Superior temporal gyrus (tissue), 1 donor: Measurements from ENCODE around the gene SEMA3B.
"Not testable (repeated sequence)": the region's sequence is repeated elsewhere in the genome, so short reads cannot be mapped to it uniquely, and the experiment has no call there.

Experiments
- DNase-seq: peaks from one replicate; pipeline ENCODE4 v3.0.0-alpha.2; 2016; ENCODE audit errors: extremely low spot score

Gene SEMA3B

GRCh38 chr3:50272911-50273688, 4.2 kb downstream of the SEMA3B start:
- DNase-seq, result peak; percentile 97

- DNase-seq, result no peak
Measured at GRCh38 chr3:50273689-50274065, 4.7 kb downstream of the SEMA3B start.

- DNase-seq, result peak; percentile 51
Measured at GRCh38 chr3:50274371-50275104, 5.6 kb downstream of the SEMA3B start.

- no peak for DNase-seq
Measured at GRCh38 chr3:50275141-50275995, 6.4 kb downstream of the SEMA3B start.

GRCh38 chr3:50275996-50276761, 7.2 kb downstream of the SEMA3B start:
- DNase-seq, result no peak

GRCh38 chr3:50276762-50277101, 7.8 kb downstream of the SEMA3B start:
- no peak for DNase-seq

- peak; percentile 71 for DNase-seq
Measured at GRCh38 chr3:50278123-50278879, 9.4 kb downstream of the SEMA3B start.

- DNase-seq, result peak; percentile 26
Measured at GRCh38 chr3:50278880-50279224, 9.9 kb downstream of the SEMA3B start, which contains the start of gene LSMEM2. Gene LSMEM2, plus strand, starts transcription at chr3:50279087. Its CDS starts 27 bp downstream, at chr3:50279114.

GRCh38 chr3:50279255-50280016, 10.5 kb downstream of the SEMA3B start:
- no peak for DNase-seq

- DNase-seq, result not testable (repeated sequence)
Measured at GRCh38 chr3:50284121-50284520, 15.2 kb downstream of the SEMA3B start.

- no peak for DNase-seq
Measured at GRCh38 chr3:50286322-50287227, 17.6 kb downstream of the SEMA3B start.

GRCh38 chr3:50287262-50287661, 18.3 kb downstream of the SEMA3B start:
- DNase-seq, result no peak

- no peak for DNase-seq
Measured at GRCh38 chr3:50288387-50289007, 19.6 kb downstream of the SEMA3B start.

GRCh38 chr3:50289130-50289529, 20.2 kb downstream of the SEMA3B start:
- DNase-seq, result no peak

- no peak for DNase-seq
Measured at GRCh38 chr3:50290161-50290641, 21.3 kb downstream of the SEMA3B start.

- DNase-seq, result peak; percentile 98
Measured at GRCh38 chr3:50292159-50293078, 23.5 kb downstream of the SEMA3B start, which contains the start of gene IFRD2. Gene IFRD2, minus strand, starts transcription at chr3:50292429. Its CDS starts 155 bp downstream, at chr3:50292274.
